HEK293T (cell line): ENCODE measurements around the gene PAX8.
"Not testable (repeated sequence)": the region's sequence is repeated elsewhere in the genome, so short reads cannot be mapped to it uniquely, and the experiment has no call there.

Source experiments
- CTCF ChIA-PET: fragments of 350-600 bp; formaldehyde crosslinking; extraction: SDS; loops from one replicate; lab custom pipeline; 2021; ENCODE audit warnings: antibody characterized with exemption, inconsistent platforms; lab: Yijun Ruan, JAX
- POLR2A ChIA-PET: fragments of 350-600 bp; formaldehyde crosslinking; extraction: SDS; loops from one replicate; lab custom pipeline; 2020; ENCODE audit warnings: antibody characterized with exemption, inconsistent platforms; lab: Yijun Ruan, JAX
- DNase-seq: peaks from one replicate; pipeline ENCODE4 v3.0.0; 2012; ENCODE audit warnings: mixed read lengths; ENCODE audit errors: extremely low spot score
- ARNT ChIP-seq: fragments of 450-650 bp; IDR thresholded peaks from 2 replicates; pipeline ENCODE4 v1.6.1; 2017; ENCODE audit warnings: mild to moderate bottlenecking
- BHLHE40 ChIP-seq: fragments of 450-650 bp; IDR thresholded peaks from 2 replicates; pipeline ENCODE4 v1.6.1; 2016; ENCODE audit warnings: mild to moderate bottlenecking, moderate library complexity, borderline replicate concordance
- CTBP1 ChIP-seq: fragments of 450-650 bp; IDR thresholded peaks from 2 replicates; pipeline ENCODE4 v1.6.1; 2016; ENCODE audit warnings: borderline replicate concordance
- ELF4 ChIP-seq: fragments of 450-650 bp; IDR thresholded peaks from 2 replicates; pipeline ENCODE4 v1.6.1; 2017; ENCODE audit warnings: antibody characterized with exemption
- FOXA1 ChIP-seq: fragments of 450-650 bp; IDR thresholded peaks from 2 replicates; pipeline ENCODE4 v1.6.1; 2016; ENCODE audit warnings: mild to moderate bottlenecking
- FOXK2 ChIP-seq: fragments of 450-650 bp; IDR thresholded peaks from 2 replicates; pipeline ENCODE4 v1.6.1; 2016; ENCODE audit warnings: mild to moderate bottlenecking
- FOXM1 ChIP-seq: fragments of 450-650 bp; IDR thresholded peaks from 2 replicates; pipeline ENCODE4 v1.6.1; 2017; ENCODE audit warnings: mild to moderate bottlenecking, borderline replicate concordance
- HDGF ChIP-seq: fragments of 450-650 bp; IDR thresholded peaks from 2 replicates; pipeline ENCODE4 v1.6.1; 2017; ENCODE audit warnings: antibody characterized with exemption, borderline replicate concordance
- L3MBTL2 ChIP-seq: fragments of 450-650 bp; conservative IDR thresholded peaks from 2 replicates; pipeline ENCODE4 v1.6.1; 2016; ENCODE audit warnings: mild to moderate bottlenecking
- LEF1 ChIP-seq: fragments of 450-650 bp; IDR thresholded peaks from 2 replicates; pipeline ENCODE4 v1.6.1; 2017; ENCODE audit warnings: mild to moderate bottlenecking, borderline replicate concordance
- NFRKB ChIP-seq: fragments of 450-650 bp; IDR thresholded peaks from 2 replicates; pipeline ENCODE4 v1.6.1; 2016; ENCODE audit warnings: mild to moderate bottlenecking, moderate library complexity
- SP1 ChIP-seq: fragments of 450-650 bp; IDR thresholded peaks from 2 replicates; pipeline ENCODE4 v1.6.1; 2017
- SUZ12 ChIP-seq: fragments of 450-650 bp; IDR thresholded peaks from 2 replicates; pipeline ENCODE4 v1.6.1; 2016; ENCODE audit warnings: mild to moderate bottlenecking
- TARDBP ChIP-seq: fragments of 450-650 bp; IDR thresholded peaks from 2 replicates; pipeline ENCODE4 v1.6.1; 2016
- ZNF384 ChIP-seq: fragments of 450-650 bp; IDR thresholded peaks from 2 replicates; pipeline ENCODE4 v1.6.1; 2016
- TF ChIP-seq, protein P1 (sequence below): fragments of 450-650 bp; IDR thresholded peaks from 2 replicates; pipeline ENCODE4 v1.6.1; 2016

Gene PAX8

GRCh38 chr2:113305146-113305545 is 26.4 kb upstream of the PAX8 start:
- ChIA-PET CTCF (no interaction called here), POLR2A (no interaction called here)
- TF ChIP-seq L3MBTL2, result no peak
- no peak for TF ChIP-seq SP1
- TF ChIP-seq BHLHE40, result no peak
- TF ChIP-seq, protein P1, sequence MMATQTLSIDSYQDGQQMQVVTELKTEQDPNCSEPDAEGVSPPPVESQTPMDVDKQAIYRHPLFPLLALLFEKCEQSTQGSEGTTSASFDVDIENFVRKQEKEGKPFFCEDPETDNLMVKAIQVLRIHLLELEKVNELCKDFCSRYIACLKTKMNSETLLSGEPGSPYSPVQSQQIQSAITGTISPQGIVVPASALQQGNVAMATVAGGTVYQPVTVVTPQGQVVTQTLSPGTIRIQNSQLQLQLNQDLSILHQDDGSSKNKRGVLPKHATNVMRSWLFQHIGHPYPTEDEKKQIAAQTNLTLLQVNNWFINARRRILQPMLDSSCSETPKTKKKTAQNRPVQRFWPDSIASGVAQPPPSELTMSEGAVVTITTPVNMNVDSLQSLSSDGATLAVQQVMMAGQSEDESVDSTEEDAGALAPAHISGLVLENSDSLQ, result no peak
- TF ChIP-seq HDGF, result no peak
- TF ChIP-seq FOXM1, result no peak
- no peak for TF ChIP-seq ELF4
- no peak for TF ChIP-seq FOXK2
- no peak for DNase-seq

- TF ChIP-seq NFRKB (no peak), ARNT (no peak), LEF1 (no peak), FOXM1 (no peak), FOXA1 (no peak), TARDBP (no peak), FOXK2 (no peak), L3MBTL2 (no peak)
- TF ChIP-seq, protein P1, result no peak
- ChIA-PET CTCF (no interaction called here), POLR2A (no interaction called here)
- no peak for DNase-seq
Observed at GRCh38 chr2:113304702-113305101, 26.0 kb upstream of the PAX8 start.

DNA sequence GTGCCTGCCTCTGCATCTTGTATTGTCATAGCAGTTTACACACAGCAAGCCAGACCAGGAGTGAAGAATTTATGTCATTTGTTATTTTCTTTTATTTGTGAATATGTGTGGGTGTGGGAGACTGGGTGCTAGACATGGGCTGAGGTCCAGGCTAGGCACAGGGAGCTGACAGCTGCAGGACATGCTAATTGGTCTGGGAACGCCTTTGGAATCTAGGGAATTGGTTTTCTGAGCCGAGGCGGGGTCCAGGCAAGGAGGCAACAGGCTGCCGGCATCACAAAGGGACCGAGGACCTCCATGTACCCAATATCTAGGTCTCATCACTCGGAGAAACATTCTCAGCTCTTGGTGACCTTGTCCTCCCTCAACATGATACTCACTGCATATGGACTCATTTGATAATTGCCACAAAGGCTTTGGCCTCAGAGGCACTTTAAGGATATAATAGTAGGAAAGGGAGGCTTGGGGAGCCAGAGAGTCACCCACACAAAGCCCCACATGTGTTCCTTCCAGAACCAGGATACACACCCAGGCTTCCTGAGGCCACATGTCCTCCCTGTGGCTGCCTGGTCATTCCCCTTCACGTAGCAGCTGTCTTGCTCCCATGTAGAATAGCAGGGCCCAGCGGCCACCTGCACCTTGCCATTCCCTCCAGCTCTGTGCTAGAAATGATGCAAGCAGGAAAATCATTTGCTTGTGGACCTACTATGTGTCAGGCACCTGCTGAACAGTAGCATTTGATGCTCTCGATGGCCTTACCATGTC is 23.7 kb upstream of the PAX8 start:
- DNase-seq, POLR2A ChIA-PET: not testable (repeated sequence)
- CTCF ChIA-PET, result interaction anchor here (0.6 to 0.7 kb wide), 2 partner anchors 55 to 80 kb away, joined by 3 to 5 read pairs; no protein-coding TSS in a partner anchor

- ChIA-PET CTCF (no interaction called here), POLR2A (no interaction called here)
- no peak for DNase-seq
- TF ChIP-seq ARNT, result no peak
- TF ChIP-seq SUZ12, result no peak
- no peak for TF ChIP-seq BHLHE40
- no peak for TF ChIP-seq CTBP1
Observed at GRCh38 chr2:113300281-113300680, 21.6 kb upstream of the PAX8 start.

DNA sequence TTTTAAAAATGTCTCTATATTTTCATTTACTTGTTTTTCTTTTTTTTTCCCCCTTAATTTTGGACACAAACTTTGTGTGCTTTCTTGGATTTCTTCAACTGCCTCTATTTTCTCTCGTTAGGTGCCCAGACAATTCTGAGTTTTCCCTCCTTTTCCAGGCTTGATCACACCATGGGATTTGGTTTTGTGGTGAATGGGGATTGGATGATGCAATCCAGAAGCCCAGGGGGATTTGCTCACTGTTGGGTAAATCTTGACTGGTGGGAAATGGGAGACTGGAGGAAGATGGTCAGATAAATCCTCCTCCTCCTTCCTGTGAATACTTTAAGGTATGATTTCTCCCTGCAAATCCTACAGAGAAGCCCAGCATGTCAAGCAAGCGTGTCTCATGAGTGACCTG is 19.5 kb upstream of the PAX8 start:
- no peak for DNase-seq
- ChIA-PET POLR2A (no interaction called here), CTCF (no interaction called here)
- TF ChIP-seq CTBP1, result no peak
- no peak for TF ChIP-seq NFRKB
- TF ChIP-seq FOXM1, result no peak
- TF ChIP-seq FOXK2, result no peak
- TF ChIP-seq, protein P1, result no peak
- TF ChIP-seq ELF4, result no peak
- TF ChIP-seq BHLHE40, result no peak
- TF ChIP-seq L3MBTL2, result no peak
- TF ChIP-seq LEF1, result no peak
- no peak for TF ChIP-seq TARDBP
- no peak for TF ChIP-seq SP1

DNA sequence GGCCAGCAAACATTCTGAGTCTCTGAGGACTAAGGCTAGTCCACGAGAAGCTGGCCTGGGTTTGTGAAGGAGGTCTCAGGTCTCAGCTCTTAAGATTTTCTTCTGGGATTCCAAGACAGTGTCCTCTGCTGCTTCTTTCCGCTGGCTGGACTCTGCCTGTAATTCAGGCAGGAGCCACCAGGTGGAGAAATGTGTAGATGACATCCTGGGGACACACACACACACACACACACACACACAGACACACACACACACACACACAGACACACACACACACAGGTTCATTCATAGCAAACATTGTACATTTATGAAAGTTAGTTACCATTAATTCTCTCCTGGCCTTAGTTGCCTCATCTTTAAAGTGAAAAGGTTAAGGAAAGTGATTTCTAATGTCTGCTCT is 18.9 kb upstream of the PAX8 start:
- CTCF ChIA-PET, result interaction anchor here (0.6 to 0.9 kb wide), 3 partner anchors 57 to 580 kb away, joined by 3 read pairs; no protein-coding TSS in a partner anchor
- DNase-seq, POLR2A ChIA-PET: not testable (repeated sequence)

DNA sequence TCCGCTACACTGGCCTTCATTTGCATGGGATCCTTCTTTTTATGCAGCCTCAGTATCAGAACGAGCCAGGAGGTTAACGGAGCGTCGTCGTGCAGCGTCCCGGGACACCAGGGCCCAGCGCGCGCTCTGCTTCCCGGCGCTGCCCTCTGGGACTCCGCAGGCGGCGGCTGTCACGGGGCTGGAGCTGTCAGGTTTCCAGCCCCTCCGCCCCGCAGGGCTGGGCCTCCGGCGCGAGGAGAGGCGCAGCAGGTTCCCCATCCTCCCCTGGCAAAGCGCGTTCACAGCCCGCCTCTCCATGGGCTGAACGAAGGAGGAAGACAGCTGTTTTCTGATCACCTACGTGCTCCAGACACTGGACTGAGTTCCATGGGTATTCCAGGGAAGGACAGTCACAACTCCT is 12.5 kb upstream of the PAX8 start:
- no peak for DNase-seq
- POLR2A ChIA-PET, result interaction anchor here (1.4 kb wide), 1 partner anchor 18 kb away, joined by 4 read pairs; no protein-coding TSS in a partner anchor
- CTCF ChIA-PET, result no interaction called here

DNA sequence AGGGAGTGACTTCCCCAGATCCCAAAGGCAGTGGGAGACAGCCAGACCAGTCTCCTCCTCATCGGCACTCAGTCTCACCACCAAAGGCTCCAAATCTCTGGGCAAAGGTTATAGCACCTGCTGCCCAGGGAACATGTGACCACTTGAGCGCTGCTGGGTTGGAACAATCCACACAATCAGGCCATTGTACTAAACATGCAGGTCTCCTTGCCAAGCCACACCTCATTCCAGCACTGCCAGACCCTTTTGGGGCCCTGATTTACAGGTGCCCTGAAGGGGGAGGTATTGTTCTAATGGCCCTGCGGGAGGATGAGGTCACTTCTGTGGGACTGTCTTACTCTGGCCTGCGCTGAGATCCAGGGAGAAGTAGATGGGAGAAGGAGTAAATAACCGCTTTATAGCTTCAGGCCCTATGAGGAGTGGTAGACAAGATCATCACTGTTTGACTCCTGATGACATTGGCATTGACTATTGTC is 10.0 kb upstream of the PAX8 start:
- DNase-seq, result not testable (repeated sequence)

More for the DNA sequence above, 12.5 kb upstream of the PAX8 start:
- TF ChIP-seq BHLHE40 (no peak), L3MBTL2 (no peak), CTBP1 (no peak), TARDBP (no peak), FOXK2 (no peak), ZNF384 (no peak), FOXA1 (no peak), ARNT (no peak)
- TF ChIP-seq, protein P1, result no peak

GRCh38 chr2:113288117-113288673 is 9.5 kb upstream of the PAX8 start:
- DNase-seq, POLR2A ChIA-PET, CTCF ChIA-PET: not testable (repeated sequence)

More for the DNA sequence above, 10.0 kb upstream of the PAX8 start:
- POLR2A ChIA-PET, CTCF ChIA-PET: not testable (repeated sequence)
